Measurements from ENCODE around the gene SLC6A13.
A peak's percentile ranks its signal among the peaks of the same experiment; 100 is the strongest.

- TF ChIP-seq CTCF (IDR thresholded peaks at IDR 0.05; ENCODE audit: borderline replicate concordance, extremely low read depth, low read length, poor library complexity, severe bottlenecking) = peak; percentile 86
- TF ChIP-seq EZH2 (IDR thresholded peaks at IDR 0.05; ENCODE audit: borderline replicate concordance, low read depth, low read length, severe bottlenecking) = no peak
These were observed 42.7 kb downstream of the SLC6A13 start for GRCh38 chr12:219891-220352.
